Measurements from ENCODE around the gene SIN3B.

SIN3B gene

GRCh38 chr19:16829010-16829821, at the start of gene SIN3B:
Gene SIN3B, plus strand, starts transcription at chr19:16829398. Its CDS starts 23 bp downstream, at chr19:16829421.
- TF ChIP-seq GATA3 (IDR thresholded peaks at IDR 0.05; ENCODE audit: low read depth, low read length) (no peak), GATA2 (IDR thresholded peaks at IDR 0.05; ENCODE audit: low read depth, low read length) (peak; percentile 78)

GRCh38 chr19:16779539-16780163, 49.5 kb upstream of the SIN3B start:
- no peak for TF ChIP-seq GATA2 (IDR thresholded peaks at IDR 0.05; ENCODE audit: low read depth, low read length)
- no peak for TF ChIP-seq GATA3 (IDR thresholded peaks at IDR 0.05; ENCODE audit: low read depth, low read length)

GRCh38 chr19:16782719-16783118, 46.5 kb upstream of the SIN3B start:
- TF ChIP-seq GATA2 (IDR thresholded peaks at IDR 0.05; ENCODE audit: low read depth, low read length) (no peak), GATA3 (IDR thresholded peaks at IDR 0.05; ENCODE audit: low read depth, low read length) (no peak)

GRCh38 chr19:16788479-16788878, 40.7 kb upstream of the SIN3B start:
- no peak for TF ChIP-seq GATA3 (IDR thresholded peaks at IDR 0.05; ENCODE audit: low read depth, low read length)

DNA sequence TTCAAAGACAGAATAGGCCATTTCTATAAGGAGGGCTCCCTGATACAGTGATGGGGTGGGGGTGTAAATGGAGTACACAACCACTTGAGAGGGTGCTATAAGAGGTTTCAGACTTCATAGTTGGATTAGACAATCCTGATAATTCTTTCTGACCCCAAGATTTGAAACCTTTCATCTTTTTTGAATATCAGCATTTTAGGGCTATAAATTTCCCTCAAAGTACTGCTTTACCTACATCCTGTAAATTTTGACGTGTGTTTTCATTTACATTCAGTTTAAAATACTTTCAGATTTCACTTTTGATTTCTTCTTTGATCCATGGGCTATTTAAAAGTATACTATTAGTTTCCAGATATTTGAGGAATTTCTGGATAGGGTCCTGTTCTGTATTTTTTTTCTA, 40.0 kb upstream of the SIN3B start:
- no peak for TF ChIP-seq GATA3 (IDR thresholded peaks at IDR 0.05; ENCODE audit: low read depth, low read length)
- no peak for TF ChIP-seq GATA2 (IDR thresholded peaks at IDR 0.05; ENCODE audit: low read depth, low read length)

GRCh38 chr19:16790051-16790450, 39.1 kb upstream of the SIN3B start:
- TF ChIP-seq GATA2 (IDR thresholded peaks at IDR 0.05; ENCODE audit: low read depth, low read length) (no peak), GATA3 (IDR thresholded peaks at IDR 0.05; ENCODE audit: low read depth, low read length) (no peak)

- TF ChIP-seq GATA3 (IDR thresholded peaks at IDR 0.05; ENCODE audit: low read depth, low read length) = no peak
These were observed 37.3 kb upstream of the SIN3B start for GRCh38 chr19:16791942-16792341.

DNA sequence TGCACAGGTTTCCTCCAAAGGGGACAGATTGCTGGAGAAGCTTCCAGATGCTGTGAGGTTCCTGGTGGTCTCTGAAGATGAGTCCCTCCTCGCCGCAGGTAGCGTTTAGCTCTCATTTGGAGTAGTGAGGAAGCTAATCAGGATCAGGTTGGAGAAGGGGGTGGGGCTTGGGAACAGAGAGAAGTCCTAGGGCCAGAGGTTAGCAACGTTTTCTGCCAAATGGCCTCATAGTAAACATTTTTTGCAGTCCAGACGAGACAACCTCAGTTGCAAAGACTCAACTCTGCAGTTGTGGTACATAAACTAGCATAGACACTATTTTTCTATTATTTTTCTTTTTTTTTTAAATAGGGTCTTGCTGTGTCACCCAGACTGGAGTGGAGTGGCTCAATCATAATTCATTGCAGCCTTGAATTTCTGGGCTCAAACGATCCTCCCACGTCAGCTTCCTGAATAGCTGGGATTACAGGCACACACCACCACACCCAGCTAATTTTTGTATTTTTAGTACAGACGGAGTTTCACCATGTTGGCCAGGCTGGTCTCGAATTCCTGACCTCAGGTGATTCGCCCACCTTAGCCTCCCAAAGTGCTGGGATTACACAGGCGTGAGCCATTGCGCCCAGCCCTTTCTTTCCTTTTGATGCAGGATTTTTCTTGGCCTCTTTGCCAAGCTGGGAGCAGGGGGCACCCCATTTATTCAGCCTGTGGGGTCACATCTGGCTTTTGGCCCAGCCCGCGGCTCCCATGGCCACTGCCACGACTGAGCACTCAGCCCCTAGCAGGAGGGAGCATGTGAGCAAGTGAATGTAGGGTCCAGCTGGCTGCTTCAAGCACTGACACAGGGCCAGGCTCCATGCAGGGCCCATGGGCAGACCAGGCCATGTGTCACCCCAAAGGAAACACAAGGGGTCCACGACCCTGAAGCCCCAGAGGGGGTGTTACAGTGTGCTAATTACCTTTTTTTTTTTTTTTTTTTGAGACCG, 34.4 kb upstream of the SIN3B start:
- no peak for TF ChIP-seq GATA2 (IDR thresholded peaks at IDR 0.05; ENCODE audit: low read depth, low read length)
- TF ChIP-seq GATA3 (IDR thresholded peaks at IDR 0.05; ENCODE audit: low read depth, low read length) = no peak

DNA sequence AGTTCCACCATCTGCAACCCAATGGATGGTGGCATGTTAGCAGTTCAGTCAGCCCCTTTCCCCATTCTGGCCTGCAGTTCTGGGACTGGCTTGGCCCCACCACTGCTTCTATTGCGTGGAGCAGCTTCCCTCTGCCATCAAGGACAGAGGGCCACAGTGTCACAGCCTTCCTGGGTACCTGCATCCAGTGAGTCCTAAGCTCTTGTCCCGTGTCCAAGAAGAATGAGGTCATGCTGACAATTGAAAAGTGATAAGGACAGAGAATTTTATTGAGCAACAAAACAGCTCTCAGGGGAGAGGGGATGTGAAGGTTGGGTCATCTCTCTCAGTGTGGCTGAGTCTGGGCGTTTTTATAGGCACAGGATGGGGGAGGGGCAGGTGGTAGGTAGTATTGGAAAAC, 33.5 kb upstream of the SIN3B start:
- TF ChIP-seq GATA2 (IDR thresholded peaks at IDR 0.05; ENCODE audit: low read depth, low read length) = no peak
- TF ChIP-seq GATA3 (IDR thresholded peaks at IDR 0.05; ENCODE audit: low read depth, low read length) = no peak

DNA sequence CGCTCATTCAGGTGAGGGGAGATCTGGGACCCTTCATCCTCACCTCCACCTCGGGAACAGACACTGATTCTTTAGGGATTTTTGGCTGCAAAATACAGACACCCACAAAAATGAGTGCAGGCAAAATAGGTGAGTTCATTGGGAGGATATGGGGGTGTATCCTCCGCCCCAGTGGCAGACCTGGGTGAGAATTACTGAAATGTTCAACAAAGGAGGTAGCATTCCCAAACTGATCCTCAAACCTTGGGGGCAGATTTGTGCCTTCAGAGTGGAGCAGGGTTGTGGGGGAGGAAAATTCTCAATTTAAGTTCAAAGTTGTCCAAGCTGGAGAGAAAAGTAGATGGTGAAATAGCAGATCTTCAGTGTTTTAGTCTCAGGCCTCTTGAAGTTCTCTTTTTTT, 31.3 kb upstream of the SIN3B start:
- TF ChIP-seq GATA2 (IDR thresholded peaks at IDR 0.05; ENCODE audit: low read depth, low read length) = no peak
- TF ChIP-seq GATA3 (IDR thresholded peaks at IDR 0.05; ENCODE audit: low read depth, low read length) = no peak

DNA sequence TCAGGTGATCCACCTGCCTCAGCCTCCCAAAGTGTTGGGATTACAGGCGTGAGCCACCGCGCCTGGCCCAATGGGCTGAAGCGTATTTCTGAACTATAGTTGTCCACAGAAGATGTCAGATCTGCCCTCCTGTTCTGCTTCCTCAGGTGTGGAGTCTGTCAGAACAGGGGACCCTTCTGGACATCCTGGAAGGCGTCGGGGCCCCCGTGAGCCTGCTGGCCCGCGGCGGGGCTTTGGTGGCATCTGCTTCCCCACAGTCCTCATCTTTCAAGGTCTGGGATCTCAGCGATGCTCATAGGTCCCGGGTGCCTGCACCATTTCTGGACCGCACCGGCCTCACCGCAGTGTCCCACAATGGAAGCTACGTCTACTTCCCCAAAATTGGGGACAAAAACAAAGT, 29.5 kb upstream of the SIN3B start:
- no peak for TF ChIP-seq GATA2 (IDR thresholded peaks at IDR 0.05; ENCODE audit: low read depth, low read length)
- no peak for TF ChIP-seq GATA3 (IDR thresholded peaks at IDR 0.05; ENCODE audit: low read depth, low read length)

- no peak for TF ChIP-seq GATA2 (IDR thresholded peaks at IDR 0.05; ENCODE audit: low read depth, low read length)
- no peak for TF ChIP-seq GATA3 (IDR thresholded peaks at IDR 0.05; ENCODE audit: low read depth, low read length)
These were observed 27.6 kb upstream of the SIN3B start for GRCh38 chr19:16801600-16802013.

DNA sequence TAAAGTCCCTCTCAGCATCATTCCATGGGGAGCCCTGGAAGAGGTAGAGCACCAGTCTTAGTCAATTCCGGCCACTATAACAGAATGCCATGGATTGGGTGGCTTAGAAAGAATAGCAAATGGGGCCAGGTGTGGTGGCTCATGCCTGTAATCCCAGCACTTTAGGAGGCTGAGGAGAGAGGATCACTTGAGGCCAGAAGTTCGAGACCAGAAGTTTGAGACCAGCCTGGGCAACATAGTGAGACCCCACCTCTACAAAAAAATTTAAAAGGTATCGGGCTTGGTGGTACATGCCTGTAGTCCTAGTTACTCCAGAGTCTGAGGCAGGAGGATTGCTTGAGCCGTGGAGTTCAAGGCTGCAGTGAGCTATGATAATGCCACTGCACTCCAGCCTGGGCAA, 25.0 kb upstream of the SIN3B start:
- TF ChIP-seq GATA2 (IDR thresholded peaks at IDR 0.05; ENCODE audit: low read depth, low read length) = no peak
- no peak for TF ChIP-seq GATA3 (IDR thresholded peaks at IDR 0.05; ENCODE audit: low read depth, low read length)
